PC-9 (cell line): Measurements from ENCODE around the gene R3HDM2.

Experiments
- CTCF ChIP-seq: fragments of 200-600 bp; sonication (generic); conservative IDR thresholded peaks from 2 replicates; pipeline ENCODE4 v1.6.1; 2017; ENCODE audit warnings: mixed run types, antibody characterized with exemption, mild to moderate bottlenecking, moderate library complexity
- EZH2 ChIP-seq: fragments of 200-600 bp; sonication (generic); IDR thresholded peaks from 2 replicates; pipeline ENCODE4 v1.8.0; 2017; ENCODE audit warnings: antibody characterized with exemption, low read depth

GRCh38 chr12:57214398-57214781 lies 216.5 kb downstream of the R3HDM2 start:
- TF ChIP-seq CTCF (peak; percentile 72), EZH2 (no peak)
